ENCODE data around the gene RABAC1.

Gene RABAC1

GRCh38 chr19:41998246-41999020, 39.3 kb upstream of the RABAC1 start:
- TF ChIP-seq CTCF (IDR thresholded peaks at IDR 0.05), result peak; percentile 50

GRCh38 chr19:41997851-41998229, 38.7 kb upstream of the RABAC1 start:
- TF ChIP-seq CTCF (IDR thresholded peaks at IDR 0.05), result no peak

GRCh38 chr19:41997121-41997850, 38.2 kb upstream of the RABAC1 start:
- TF ChIP-seq CTCF (IDR thresholded peaks at IDR 0.05), result no peak

- TF ChIP-seq CTCF (IDR thresholded peaks at IDR 0.05), result no peak
Measured at GRCh38 chr19:41995959-41996797, 37.1 kb upstream of the RABAC1 start.

GRCh38 chr19:41994994-41995958, 36.2 kb upstream of the RABAC1 start:
- no peak for TF ChIP-seq CTCF (IDR thresholded peaks at IDR 0.05)

GRCh38 chr19:41994521-41994971, 35.4 kb upstream of the RABAC1 start:
- no peak for TF ChIP-seq CTCF (IDR thresholded peaks at IDR 0.05)
